Left renal pelvis (tissue), 4 donors: ENCODE measurements around the gene JAKMIP3. TPM values are rescaled to one million over a fixed set of nuclear protein-coding genes. Genes with fewer than 3 reads are reported as not detected.
"Not testable (repeated sequence)": the region's sequence is repeated elsewhere in the genome, so short reads cannot be mapped to it uniquely, and the experiment has no call there.

Experiments
- DNase-seq, 4 donors: peaks; one replicate each; pipeline ENCODE4 v3.0.0-alpha.2; 2013; ENCODE audit warnings: low read depth in 4 of 4, low spot score in 3 of 4
- polyA plus RNA-seq, 4 donors: library from polyadenylated mRNA; unstranded; fragments of 120-200 nt; gene quantifications; one replicate each; pipeline ENCODE4 v1.2.1, GENCODE V29; 2013; ENCODE audit not compliant: insufficient read length in 4 of 4

JAKMIP3 gene
- polyA plus RNA-seq, 4 donors, result 0.24 to 1.0 (median 0.27) TPM

DNA sequence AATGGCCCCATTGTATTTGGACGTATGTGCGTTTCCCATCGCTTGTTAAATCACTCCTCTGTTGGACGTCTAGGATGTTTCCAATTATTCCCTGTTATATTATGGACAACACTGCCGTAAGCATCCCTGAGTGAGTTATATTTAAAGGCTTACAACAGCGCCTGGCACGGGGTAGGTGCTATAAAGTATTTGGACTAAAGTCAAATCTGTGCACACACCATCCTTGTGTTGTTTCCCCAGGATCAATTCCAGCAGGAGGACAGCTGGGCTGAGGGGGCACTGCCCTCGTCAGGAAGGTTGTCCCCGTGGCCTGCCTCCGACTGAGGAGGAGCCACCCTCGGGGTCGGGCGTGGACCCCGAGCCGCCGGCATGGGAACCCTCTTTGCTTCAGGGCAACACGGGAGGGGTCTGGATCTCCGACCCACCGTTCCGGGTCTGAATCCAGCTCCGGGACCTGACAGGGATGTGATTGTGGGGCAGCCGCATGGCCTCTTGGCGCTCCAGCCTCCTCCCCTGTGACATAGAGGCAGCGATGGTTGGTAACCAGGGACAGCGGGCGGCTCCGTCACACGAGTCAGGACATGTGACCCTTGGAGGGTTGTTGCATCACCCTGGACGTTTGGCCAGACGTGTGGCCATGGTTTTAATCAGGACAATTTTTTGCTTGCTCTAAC lies 1.5 kb upstream of the JAKMIP3 start:
- no peak for DNase-seq

DNA sequence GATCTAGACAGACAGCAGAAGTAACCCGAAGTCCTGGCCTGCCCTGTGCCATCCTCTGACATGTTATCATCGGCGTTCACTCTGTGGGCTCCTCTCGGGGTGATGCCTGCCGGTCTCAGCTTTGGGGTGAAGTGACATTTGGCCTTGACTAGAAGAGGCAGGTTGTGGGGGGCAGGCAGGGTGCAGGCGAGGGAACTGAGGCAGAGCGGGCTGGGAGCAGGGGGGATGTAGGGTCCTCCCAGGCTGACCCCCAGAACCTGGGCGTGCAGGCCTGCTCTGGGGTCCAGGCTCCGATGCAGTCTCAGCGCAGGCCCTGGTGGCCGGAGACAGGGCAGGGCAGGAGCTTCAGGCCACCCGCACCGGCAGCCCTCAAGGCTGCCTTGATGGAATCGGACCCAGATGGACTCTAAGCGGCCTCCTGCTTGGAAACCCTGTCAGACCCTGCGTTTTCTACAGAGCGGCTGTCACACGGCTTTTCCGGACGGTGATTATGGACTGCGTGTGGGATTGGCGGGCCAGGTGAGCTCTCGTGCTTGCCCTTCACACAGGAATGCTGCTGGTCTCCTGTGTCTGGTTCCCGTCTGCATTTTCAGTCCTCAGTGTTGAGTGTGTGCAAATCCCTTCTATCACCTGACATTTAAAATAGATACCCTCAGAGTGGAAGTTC lies 842 bp upstream of the JAKMIP3 start:
- no peak for DNase-seq

DNA sequence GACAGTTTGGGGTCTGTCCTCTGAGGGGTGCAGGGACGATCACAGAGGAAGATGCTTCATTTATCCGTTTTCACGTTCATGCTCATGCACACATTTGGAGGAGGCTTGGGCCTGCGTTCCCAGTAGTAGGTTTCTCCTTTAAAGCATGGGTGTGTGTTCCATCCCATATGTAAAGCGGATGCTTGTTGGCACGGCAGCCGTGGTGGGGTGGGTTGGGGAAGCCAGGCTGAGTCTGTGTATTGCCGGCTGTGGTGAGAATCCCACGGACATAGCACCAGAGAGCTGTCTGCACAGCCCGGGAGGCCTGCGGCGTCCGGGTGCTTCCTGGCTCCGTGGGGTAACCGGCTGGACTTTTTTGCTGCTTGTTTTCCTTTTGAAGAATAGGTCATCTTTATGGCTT lies 440 bp downstream of the JAKMIP3 start:
- DNase-seq, result no peak

DNA sequence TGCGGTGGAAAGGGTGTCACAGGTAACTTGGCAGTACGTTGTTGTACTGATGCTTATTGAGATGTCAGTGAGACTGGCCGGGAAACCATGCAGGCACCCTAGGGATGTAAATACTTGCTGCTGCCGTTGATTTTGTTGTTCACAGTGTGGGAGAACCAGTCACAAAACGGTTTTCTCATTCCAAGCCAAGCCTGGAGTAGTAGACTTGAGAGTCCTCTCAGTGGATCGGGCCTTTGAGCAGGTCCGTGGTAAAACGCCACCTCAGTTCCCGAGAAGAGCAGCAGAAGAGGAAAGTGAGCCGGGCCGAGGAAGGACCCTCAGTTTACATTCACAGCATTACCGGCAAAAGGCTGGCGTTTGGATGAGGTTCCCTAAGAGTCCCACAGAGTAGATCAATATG lies 1.1 kb downstream of the JAKMIP3 start:
- no peak for DNase-seq

DNA sequence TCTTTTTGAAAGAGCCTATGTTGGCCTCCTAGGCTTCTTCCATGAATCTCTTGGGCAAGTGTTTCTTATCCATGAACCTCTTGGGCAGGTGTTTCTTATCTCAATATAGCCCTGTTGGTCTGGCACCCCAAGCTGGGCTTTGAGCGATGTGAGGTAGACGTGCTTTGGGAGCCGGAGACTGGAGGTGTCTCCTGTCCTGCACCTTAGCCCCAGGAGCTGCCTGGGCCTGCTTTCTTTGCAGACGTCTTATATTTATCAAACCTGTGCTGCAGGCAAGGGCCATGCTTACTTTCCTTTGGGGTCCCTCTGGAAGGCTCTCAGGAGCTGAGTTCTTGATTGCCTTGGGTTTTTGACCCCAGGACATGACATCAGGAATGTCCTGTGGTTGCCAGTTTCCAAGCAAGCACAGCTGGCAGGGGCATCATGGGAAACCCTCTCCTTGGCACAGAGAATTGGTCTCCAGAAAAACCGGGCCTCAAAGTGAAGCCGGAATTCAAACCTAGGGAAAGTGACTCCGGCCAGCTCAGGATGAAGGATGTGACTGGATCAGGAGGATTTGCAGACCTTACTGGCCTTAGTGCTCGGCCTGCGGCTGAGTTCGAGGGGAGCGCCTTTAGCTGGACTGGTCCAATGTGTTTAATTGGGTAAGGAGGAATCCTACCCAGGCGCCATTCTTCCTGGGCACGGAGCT lies 2.8 kb downstream of the JAKMIP3 start:
- DNase-seq, result no peak

DNA sequence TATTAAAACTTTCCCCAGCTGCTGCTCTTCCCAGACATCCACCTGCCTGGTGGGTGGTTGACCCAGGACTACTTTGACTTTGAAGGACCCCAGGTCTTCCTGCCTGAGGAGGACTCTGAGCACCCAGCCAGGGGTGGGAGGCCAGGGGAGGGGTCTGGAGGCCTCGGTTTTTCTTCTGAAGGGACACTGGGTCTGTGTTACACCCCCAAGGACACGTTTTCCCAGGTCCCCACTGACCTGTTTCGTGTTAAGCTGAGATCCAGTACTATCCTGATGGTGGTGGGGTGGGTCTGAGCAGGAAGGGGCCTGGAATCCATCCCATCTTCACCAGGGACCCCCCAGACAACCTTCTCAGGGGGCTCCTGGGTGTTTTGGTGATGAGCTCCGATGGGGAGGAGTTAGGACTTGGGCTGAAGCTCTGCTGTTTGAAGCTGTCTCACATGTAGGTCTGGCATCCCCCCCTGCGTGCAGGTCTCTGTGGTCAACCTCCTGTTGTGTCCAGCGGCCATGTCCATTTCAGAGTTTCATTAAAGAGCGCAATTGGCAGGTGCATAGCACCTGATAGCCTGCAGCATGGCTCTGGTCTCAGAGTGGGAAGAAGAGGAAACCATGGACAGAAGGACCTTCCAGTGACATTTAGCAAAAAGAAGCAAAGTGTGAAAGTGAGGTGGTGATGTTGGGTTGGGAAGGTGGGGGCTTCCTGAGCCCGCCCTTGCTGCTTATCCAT lies 3.5 kb downstream of the JAKMIP3 start:
- no peak for DNase-seq

DNA sequence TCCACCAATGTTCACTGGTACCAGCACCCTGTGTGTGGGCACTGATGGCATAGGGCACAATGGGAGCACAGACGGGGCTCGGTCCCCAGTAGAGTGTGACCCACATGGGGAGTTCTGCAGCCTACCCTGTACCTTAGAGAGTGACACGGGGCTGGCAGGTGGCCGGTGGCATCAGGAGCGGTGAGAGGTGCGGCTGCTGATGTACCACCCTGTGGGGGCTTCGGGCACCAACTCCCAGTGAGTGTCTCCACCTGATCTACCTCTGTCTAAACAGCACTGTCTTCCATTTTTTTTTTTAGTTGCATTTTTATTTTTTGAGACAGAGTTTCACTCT lies 4.1 kb downstream of the JAKMIP3 start:
- no peak for DNase-seq

DNA sequence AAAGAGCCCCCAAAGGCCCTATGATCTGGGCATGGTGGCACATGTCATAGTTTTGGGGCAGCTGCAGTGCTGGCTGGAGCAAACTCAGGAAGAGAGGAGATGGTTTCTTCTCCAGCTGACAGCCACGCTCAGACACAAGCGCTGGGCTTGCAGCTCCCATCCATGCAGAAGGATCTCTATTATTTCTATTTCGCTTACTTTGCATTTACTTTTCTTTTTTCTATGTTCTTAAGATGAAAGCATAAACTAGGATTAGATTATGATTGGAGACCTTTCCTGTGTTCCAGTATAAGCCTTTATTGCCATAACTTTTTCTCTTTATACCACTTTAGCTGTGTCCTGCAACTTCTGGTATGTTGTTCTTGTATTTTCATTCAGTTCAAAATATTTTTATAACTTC lies 5.0 kb downstream of the JAKMIP3 start:
- DNase-seq, result no peak

DNA sequence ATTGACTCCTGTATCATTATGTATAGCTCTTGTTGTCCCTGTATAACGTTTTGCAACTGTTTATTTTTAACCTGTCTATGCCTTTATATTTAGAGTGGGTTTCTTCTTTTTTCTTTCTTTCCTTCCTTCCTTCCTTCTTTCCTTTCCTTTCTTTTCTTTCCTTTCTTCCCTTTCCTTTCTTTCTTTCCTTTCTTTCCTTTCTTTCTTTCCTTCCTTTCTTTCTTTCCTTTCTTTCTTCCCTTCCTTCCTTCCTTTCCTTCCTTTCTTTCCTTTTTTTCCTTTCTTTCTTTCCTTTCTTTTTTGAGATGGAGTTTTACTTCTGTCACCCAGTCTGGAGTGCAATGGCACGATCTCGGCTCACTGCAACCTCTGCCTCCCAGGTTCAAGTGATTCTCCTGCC lies 5.9 kb downstream of the JAKMIP3 start:
- no peak for DNase-seq

DNA sequence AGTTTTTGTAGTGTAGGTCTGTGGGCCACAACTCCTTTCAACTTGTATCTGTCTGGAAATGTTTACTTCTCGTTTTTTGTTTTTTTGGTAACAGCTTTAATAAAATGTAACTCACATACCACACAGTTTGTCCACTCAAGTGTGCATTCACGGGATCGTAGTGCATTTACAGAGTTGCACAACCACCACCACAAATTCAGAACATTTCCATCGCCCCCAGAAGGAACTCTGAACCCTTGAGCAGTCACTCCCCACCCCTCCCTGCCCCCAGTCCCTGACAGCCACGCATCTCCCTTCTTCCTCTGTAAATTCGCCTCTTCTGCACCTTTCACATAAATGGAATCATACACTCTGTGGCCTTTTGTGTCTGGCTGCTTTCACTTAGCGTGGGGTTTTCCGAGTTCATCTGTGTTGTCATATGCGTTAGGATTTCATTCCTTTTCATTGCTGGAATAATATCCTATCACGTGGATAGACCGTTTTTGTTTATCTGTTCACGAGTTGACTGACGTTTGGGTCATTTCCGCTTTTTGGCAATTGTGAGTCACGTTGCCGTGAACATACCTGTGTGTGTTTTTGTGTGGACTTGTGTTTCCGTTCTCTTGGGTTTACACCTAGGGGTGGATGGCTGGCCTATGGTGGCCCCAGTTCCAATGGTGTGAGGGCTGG lies 10.3 kb downstream of the JAKMIP3 start:
- DNase-seq, result no peak

DNA sequence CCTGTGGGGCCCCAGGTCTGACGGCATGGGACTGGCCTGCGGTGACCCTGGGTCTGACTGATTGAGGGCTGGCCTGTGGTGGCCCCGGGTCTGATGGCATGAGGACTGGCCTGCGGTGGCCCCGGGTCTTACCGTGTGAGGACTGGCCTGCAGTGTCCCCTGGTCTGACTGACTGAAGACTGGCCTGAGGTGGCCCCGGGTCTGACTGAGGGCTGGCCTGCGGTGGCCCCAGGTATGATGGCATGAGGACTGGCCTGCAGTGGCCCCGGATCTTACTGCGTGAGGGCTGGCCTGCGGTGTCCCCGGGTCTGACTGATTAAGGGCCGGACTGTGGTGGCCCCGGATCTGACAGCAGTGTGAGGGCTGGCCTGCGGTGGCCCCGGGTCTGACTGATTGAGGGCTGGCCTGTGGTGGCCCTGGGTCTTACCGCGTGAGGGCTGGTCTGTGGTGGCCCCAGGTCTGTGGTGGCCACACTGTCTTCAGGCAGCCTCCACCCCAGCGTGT lies 10.9 kb downstream of the JAKMIP3 start:
- DNase-seq, result no peak

DNA sequence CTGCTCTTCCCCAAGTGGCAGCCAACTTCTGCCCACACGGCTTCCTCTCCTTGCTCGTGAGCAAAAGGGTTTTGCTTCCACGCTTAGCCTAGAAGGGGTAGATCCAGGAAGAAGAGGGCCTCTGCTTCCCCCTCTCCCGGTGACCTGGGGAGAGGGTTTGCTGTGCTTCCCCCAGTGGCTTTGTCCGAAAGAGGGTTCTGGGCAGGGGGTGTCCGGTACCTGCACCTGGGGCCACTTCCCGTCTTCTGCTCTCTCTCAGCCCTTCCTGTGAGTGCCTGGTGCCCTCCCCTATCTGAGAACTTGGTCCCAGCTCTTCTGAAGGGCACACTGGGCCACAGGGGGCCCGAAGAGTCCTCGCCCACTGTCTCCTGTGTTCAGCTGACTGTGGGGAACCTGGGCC lies 11.3 kb downstream of the JAKMIP3 start:
- DNase-seq, result no peak

DNA sequence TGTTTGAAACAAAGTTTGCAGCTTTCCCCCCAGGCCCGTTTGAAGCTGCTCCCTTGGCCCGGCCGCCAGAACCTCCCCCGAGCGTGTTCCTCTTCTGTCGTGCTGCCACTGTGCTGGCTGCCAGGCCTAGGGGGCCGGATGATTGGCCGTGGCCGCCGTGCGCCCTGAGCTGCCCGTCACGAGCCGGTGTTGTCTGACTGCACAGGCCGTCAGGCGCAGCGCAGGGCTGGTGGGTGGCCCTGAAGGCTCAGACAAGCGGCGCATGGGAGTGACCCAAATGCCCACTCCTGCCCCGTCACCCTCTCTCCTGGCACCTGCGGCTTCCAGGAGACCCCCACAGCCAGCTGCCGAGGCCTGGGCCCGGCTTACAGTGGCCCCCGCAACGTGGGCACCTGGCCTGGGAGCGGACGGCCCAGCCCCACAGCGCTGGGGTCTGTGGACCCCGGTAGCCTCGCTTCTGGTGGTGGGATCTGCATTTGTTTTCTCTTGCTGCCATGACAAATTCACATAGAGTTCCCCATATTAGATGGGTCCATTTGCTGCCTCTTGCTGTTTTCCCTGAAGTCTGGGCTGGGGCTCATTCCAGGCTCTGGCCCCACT lies 13.1 kb downstream of the JAKMIP3 start:
- DNase-seq, result no peak

DNA sequence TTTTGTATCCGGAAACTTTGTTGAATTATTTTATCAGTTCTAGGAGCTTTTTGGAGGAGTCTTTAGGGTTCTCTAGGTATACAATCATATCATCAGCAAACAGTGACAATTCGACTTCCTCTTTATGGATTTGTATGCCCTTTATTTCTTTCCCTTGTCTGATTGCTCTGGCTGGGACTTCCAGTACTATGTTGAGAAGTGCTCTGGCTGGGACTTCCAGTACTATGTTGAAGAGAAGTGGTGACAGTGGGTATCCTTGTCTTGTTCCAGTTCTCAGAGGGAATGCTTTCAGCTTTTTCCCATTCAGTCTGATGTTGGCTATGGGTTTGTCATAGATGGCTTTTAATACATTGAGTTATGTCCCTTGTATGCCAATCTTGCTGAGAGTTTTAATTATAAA lies 18.6 kb downstream of the JAKMIP3 start:
- not testable (repeated sequence) for DNase-seq

DNA sequence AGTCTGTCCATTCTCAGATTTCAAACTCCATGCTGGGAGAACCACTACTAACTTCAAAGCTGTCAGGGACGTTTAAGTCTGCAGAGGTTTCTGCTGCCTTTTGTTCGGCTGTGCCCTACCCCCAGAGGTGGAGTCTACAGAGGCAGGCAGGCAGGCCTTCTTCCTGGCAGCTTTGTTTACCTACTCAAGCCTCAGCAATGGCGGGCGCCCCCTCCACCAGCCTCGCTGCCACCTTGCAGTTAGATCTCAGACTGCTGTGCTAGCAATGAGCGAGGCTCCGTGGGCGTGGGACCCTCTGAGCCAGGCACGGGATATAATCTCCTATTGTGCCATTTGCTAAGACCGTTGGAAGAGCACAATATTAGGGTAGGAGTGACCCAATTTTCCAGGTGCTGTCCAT lies 27.5 kb downstream of the JAKMIP3 start:
- DNase-seq, result not testable (repeated sequence)

DNA sequence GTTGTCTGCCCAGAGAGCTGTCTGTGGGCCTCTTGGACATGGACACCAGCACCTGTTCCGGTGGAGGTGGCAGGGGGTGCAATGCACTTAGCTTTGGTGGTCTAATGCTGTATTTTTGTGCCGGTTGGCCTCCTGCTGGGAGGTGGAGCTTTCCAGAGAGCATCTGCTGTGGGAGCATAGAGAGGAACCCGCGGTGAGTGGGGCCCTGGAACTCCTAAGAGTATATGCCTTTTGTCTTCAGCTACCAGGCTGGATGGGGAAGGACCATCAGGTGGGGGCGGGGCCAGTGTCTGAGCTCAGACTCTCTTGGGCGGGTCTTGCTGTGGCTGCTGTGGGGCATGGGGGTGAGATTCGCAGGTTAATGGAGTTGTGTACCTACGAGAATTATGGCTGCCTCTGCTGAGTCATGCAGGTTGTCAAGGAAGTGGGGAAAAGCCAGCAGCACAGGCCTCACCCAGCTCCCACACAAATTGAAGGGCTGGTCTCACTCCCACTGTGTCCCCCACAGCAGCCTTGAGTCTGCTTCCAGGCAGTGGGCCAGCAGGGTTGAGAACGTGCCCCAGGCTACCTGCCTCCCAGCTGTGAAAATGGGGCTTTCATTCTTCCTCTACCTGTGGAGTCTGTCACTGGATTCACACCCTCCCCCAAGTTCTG lies 29.0 kb downstream of the JAKMIP3 start:
- no peak for DNase-seq

DNA sequence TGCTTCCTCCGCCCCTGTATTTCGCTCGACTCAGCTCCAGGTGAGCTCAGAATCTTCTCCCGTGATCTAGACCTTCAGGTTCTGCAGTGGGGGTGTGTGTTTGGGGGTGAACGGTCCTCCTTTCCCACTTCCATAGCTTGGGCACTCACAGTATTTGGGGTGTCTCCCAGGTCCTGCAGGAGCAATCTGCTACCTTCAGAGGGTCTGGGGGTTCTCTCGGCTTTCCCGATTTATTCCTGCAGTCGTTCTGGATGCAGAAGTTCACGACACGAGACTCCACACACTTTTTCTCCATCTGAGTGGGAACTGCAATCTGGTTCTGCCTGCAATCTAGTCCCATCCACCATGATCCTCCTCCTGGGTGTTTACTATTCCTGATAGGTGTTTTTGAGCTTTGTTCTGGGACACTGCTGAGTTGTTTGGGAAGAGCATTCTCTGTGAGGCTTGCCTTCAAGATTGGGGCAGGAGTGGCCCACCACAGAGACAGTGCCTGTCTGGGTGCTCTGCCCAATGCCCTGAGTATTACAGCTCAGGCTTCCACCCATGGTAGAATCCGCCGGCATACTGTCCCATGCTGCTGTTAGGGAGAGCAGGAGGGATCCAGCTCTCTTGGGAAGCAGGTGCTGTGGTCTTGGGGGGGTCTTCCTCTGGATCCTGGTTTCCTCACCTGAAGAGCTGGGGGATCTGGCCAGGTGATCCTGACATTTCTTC lies 29.8 kb downstream of the JAKMIP3 start:
- DNase-seq, result no peak

DNA sequence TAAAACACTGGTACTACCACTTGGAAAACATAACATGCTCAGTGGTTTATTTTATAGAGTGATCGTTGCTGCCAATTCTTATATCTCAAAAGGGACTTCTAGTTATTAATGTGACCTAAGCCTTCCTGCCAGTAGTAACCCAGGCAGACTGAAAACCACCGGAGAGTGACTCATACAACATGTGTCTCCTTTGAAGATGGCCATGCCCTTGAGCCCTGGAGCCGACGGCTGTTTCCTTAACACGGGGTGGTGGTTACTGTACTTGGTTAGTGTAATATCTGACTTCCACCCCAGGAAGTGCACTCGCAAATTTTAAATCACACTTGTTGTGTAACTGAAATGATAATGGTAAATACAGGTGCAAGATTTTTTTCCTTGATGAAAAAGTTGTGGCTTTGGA lies 30.5 kb downstream of the JAKMIP3 start:
- DNase-seq, result no peak

DNA sequence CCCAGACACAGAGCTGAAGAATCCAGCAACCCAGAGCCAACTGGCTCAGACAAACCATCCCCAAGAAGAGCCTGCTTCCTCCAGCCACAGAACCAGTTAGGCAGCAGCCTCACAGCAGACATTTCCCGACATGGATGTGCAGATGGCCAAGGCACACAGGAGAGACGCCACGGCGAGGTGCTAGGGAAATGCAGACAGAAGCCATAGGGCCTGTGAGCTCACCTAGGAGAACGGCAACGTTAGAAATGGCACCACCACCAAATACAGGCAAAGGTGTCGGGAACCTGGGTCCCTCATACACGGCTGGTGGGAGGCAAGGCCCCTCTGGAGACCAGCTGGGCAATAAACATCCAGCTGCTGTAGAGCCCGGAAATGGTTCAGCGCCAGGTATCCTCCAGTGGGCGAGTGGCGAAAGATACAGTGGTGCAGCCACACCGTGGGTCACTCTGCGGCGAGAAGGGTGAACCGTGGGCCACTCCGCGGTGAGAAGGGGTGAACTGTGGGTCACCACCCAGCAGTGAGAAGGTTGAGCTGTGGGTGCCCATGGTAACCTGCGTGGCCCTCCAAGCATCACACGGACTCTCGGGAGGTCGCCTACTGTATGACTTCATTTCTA lies 31.2 kb downstream of the JAKMIP3 start:
- DNase-seq, result no peak
